DOHH2 (cell line): ENCODE results near the gene NRXN3.

ENCODE experiments used
- H3F3A ChIP-seq: fragments of 200-600 bp; sonication (generic), shearing (Covaris generic); 2 replicates; pipeline ENCODE4 v1.6.0; 2016; ENCODE audit warnings: antibody characterized with exemption, mild to moderate bottlenecking; ENCODE audit not compliant: control insufficient read depth, insufficient read depth
- H3K27ac ChIP-seq: fragments of 200-600 bp; sonication (generic); 2 replicates; pipeline ENCODE4 v1.5.1; 2014; ENCODE audit warnings: low read depth, mild to moderate bottlenecking, low read length, moderate library complexity
- H3K27me3 ChIP-seq: fragments of 200-600 bp; sonication (generic); 2 replicates; pipeline ENCODE4 v1.6.1; 2014; ENCODE audit warnings: mild to moderate bottlenecking, low read length, mixed read lengths; ENCODE audit not compliant: control insufficient read depth
- H3K36me3 ChIP-seq: fragments of 200-600 bp; sonication (generic); 2 replicates; pipeline ENCODE4 v1.6.1; 2014; ENCODE audit warnings: mild to moderate bottlenecking, low read length, moderate library complexity, mixed read lengths; ENCODE audit not compliant: control insufficient read depth
- H3K4me1 ChIP-seq: fragments of 200-600 bp; sonication (generic); 2 replicates; pipeline ENCODE4 v1.6.1; 2014; ENCODE audit warnings: mild to moderate bottlenecking, low read length, mixed read lengths; ENCODE audit not compliant: control insufficient read depth
- H3K4me2 ChIP-seq: fragments of 200-600 bp; sonication (generic); 2 replicates; pipeline ENCODE4 v1.6.0; 2014; ENCODE audit warnings: mild to moderate bottlenecking, low read length, moderate library complexity
- H3K4me3 ChIP-seq: fragments of 200-600 bp; sonication (generic); 2 replicates; pipeline ENCODE4 v1.5.1; 2014; ENCODE audit warnings: mild to moderate bottlenecking, low read length, mixed read lengths
- H3K79me2 ChIP-seq: fragments of 200-600 bp; sonication (generic); 2 replicates; pipeline ENCODE4 v1.6.1; 2014; ENCODE audit warnings: mild to moderate bottlenecking, low read length, mixed read lengths; ENCODE audit not compliant: control insufficient read depth
- H3K9me2 ChIP-seq: fragments of 200-600 bp; sonication (generic); replicated peaks from 2 replicates; pipeline ENCODE4 v1.6.1; 2014; ENCODE audit warnings: mild to moderate bottlenecking, low read length, mixed read lengths; ENCODE audit not compliant: control insufficient read depth
- H3K9me3 ChIP-seq: fragments of 200-600 bp; sonication (generic); 2 replicates; pipeline ENCODE4 v1.6.1; 2014; ENCODE audit warnings: antibody characterized with exemption, low read length, mixed read lengths; ENCODE audit not compliant: control insufficient read depth, insufficient read depth
- H4K20me1 ChIP-seq: fragments of 200-600 bp; sonication (generic); 2 replicates; pipeline ENCODE4 v1.6.0; 2014; ENCODE audit warnings: low read depth, mild to moderate bottlenecking, antibody characterized with exemption, low read length, moderate library complexity; ENCODE audit not compliant: control insufficient read depth, insufficient read depth
- CTCF ChIP-seq: fragments of 200-600 bp; sonication (generic); IDR thresholded peaks from one replicate; pipeline ENCODE4 v1.5.1; 2014; ENCODE audit warnings: antibody characterized with exemption, mild to moderate bottlenecking, low read depth, low read length; ENCODE audit not compliant: poor library complexity, severe bottlenecking
- EZH2phosphoT487 ChIP-seq: fragments of 200-600 bp; sonication (generic); IDR thresholded peaks from 2 replicates; pipeline ENCODE4 v1.6.1; 2017; ENCODE audit warnings: borderline replicate concordance, mild to moderate bottlenecking, antibody characterized with exemption, low read length, moderate library complexity, mixed read lengths

NRXN3 gene

GRCh38 chr14:79027138-79027537, 857.0 kb downstream of the NRXN3 start:
- Histone ChIP-seq H3K4me1 (no peaks in the 10 kb centered on the region), H3K4me2 (no peak overlapping the region), H3K9me2 (no peaks in the 10 kb centered on the region), H3F3A (no peaks in the 10 kb centered on the region), H3K27me3 (no peaks in the 10 kb centered on the region), H3K79me2 (no peaks in the 10 kb centered on the region), H3K9me3 (no peaks in the 10 kb centered on the region), H3K4me3 (no peak overlapping the region), H3K36me3 (no peaks in the 10 kb centered on the region), H3K27ac (no peak overlapping the region), H4K20me1 (no peaks in the 10 kb centered on the region)
- TF ChIP-seq CTCF = no peak
- TF ChIP-seq EZH2phosphoT487 = no peak

DNA sequence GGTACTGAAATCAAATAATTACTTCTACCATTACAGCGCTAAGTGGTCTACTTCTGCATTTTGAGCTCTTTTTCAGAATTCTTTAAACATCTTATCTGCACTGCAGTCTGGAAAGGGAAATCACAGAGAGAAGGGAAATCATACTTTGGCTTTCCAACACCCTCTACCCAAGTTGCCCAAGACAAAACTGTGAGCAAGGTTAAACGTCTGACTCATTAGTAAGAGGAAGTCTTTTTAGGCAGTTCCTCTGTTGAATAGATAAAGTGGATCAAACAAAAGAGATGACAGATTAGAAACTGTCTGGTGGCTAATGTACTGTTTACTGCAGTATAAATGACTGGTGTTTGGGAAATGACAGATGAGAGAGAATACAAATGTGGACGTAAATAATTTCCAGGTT, 858.1 kb downstream of the NRXN3 start:
- Histone ChIP-seq H3K79me2 (no peaks in the 10 kb centered on the region), H3K4me3 (no peak overlapping the region), H3K4me1 (no peaks in the 10 kb centered on the region), H3F3A (no peaks in the 10 kb centered on the region), H3K27ac (no peak overlapping the region), H3K9me2 (no peaks in the 10 kb centered on the region; the same call in 1 of the 2 replicates), H3K36me3 (no peaks in the 10 kb centered on the region), H3K9me3 (no peaks in the 10 kb centered on the region), H4K20me1 (no peaks in the 10 kb centered on the region), H3K27me3 (no peaks in the 10 kb centered on the region), H3K4me2 (no peak overlapping the region)
- no peak for TF ChIP-seq EZH2phosphoT487
- no peak for TF ChIP-seq CTCF

DNA sequence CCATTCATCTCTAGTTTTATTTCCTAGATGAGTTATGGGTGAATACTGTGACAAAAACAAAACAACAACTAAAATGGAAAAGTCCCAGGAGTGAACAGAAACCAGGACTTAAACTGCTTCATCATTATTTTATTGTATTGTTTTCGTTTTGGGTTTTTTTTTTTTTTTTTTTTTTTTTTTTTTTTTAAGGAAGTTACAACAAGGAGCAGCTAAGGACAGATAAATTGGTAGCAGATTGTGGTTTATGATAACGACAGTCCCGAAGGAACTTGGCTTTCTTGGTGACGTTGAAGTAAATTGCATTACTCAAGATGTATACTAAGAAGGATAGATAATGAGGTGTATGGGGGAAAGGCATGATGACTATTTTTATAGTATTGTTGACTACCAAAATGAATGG, 866.3 kb downstream of the NRXN3 start:
- Histone ChIP-seq H3K27ac (no peak overlapping the region), H3K36me3 (no peaks in the 10 kb centered on the region), H3K4me2 (no peak overlapping the region), H3K9me2 (no peaks in the 10 kb centered on the region; the same call in 1 of the 2 replicates), H3F3A (no peaks in the 10 kb centered on the region), H3K4me3 (no peak overlapping the region), H3K9me3 (no peaks in the 10 kb centered on the region), H4K20me1 (no peaks in the 10 kb centered on the region), H3K79me2 (no peaks in the 10 kb centered on the region), H3K27me3 (no peaks in the 10 kb centered on the region), H3K4me1 (no peaks in the 10 kb centered on the region)
- TF ChIP-seq CTCF = no peak
- TF ChIP-seq EZH2phosphoT487 = no peak

DNA sequence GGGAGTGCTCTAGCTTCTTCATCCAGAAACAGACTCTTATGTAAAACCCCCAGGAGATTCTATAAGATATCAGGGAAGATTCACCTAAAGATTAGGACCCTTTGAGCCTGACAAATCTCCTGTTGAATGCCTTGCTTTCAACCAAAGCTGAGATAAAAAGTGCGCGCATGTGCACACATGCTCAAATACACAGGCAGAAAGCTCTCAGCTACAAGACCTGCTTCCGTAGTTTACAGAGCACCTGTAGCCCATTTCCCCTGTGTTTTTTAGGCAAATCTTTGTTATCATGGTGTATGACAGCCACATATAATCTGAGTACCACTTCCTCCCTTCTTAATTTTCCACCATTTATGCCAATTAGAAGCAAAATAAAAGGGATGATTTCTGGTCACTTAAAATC, 866.9 kb downstream of the NRXN3 start:
- no peaks in the 10 kb centered on the region for H3F3A ChIP-seq
- H3K36me3 ChIP-seq = no peaks in the 10 kb centered on the region
- no peak overlapping the region for H3K4me2 ChIP-seq
- no peak overlapping the region for H3K4me3 ChIP-seq
- H3K27ac ChIP-seq = no peak overlapping the region
- TF ChIP-seq EZH2phosphoT487 (no peak), CTCF (no peak)
- no peaks in the 10 kb centered on the region for H3K9me3 ChIP-seq
- H4K20me1 ChIP-seq = no peaks in the 10 kb centered on the region
- H3K4me1 ChIP-seq = no peaks in the 10 kb centered on the region
- no peaks in the 10 kb centered on the region for H3K27me3 ChIP-seq
- H3K9me2 ChIP-seq = no peaks in the 10 kb centered on the region; the same call in 1 of the 2 replicates
- H3K79me2 ChIP-seq = no peaks in the 10 kb centered on the region
